ENCODE data around the gene TENT4B.
"Not testable (repeated sequence)": the region's sequence is repeated elsewhere in the genome, so short reads cannot be mapped to it uniquely, and the experiment has no call there.

Gene TENT4B

GRCh38 chr16:50155925-50156324 is 2.8 kb downstream of the TENT4B start:
- peak; percentile 33 for FAIRE-seq

- FAIRE-seq, result no peak
These were observed 3.5 kb downstream of the TENT4B start for GRCh38 chr16:50156590-50156989.

- no peak for FAIRE-seq
These were observed 7.5 kb downstream of the TENT4B start for GRCh38 chr16:50160495-50161164.

GRCh38 chr16:50161950-50162349 is 8.8 kb downstream of the TENT4B start:
- no peak for FAIRE-seq

GRCh38 chr16:50165473-50165872 is 12.4 kb downstream of the TENT4B start:
- FAIRE-seq, result no peak

- FAIRE-seq, result peak; percentile 18
These were observed 13.7 kb downstream of the TENT4B start for GRCh38 chr16:50166511-50167500.

- FAIRE-seq, result no peak
These were observed 14.4 kb downstream of the TENT4B start for GRCh38 chr16:50167556-50167955.

- FAIRE-seq, result no peak
These were observed 16.5 kb downstream of the TENT4B start for GRCh38 chr16:50169555-50170096.

- FAIRE-seq, result not testable (repeated sequence)
These were observed 18.7 kb downstream of the TENT4B start for GRCh38 chr16:50171773-50172172.

- FAIRE-seq, result no peak
These were observed 19.3 kb downstream of the TENT4B start for GRCh38 chr16:50172195-50172922.

GRCh38 chr16:50173316-50173715 is 20.2 kb downstream of the TENT4B start:
- FAIRE-seq, result no peak

- no peak for FAIRE-seq
These were observed 25.4 kb downstream of the TENT4B start for GRCh38 chr16:50178491-50178941.

GRCh38 chr16:50182441-50182840 is 29.3 kb downstream of the TENT4B start:
- FAIRE-seq, result no peak

GRCh38 chr16:50183316-50183715 is 30.2 kb downstream of the TENT4B start:
- FAIRE-seq, result no peak

GRCh38 chr16:50185005-50185505 is 31.9 kb downstream of the TENT4B start:
- no peak for FAIRE-seq

- FAIRE-seq, result no peak
These were observed 35.6 kb downstream of the TENT4B start for GRCh38 chr16:50188619-50189136.

GRCh38 chr16:50190292-50190691 is 37.2 kb downstream of the TENT4B start:
- FAIRE-seq, result no peak

- no peak for FAIRE-seq
These were observed 39.4 kb downstream of the TENT4B start for GRCh38 chr16:50192386-50193050.

- no peak for FAIRE-seq
These were observed 40.5 kb downstream of the TENT4B start for GRCh38 chr16:50193594-50193993.

GRCh38 chr16:50195276-50195675 is 42.2 kb downstream of the TENT4B start:
- FAIRE-seq, result no peak

- FAIRE-seq, result no peak
These were observed 42.6 kb downstream of the TENT4B start for GRCh38 chr16:50195756-50196155.

GRCh38 chr16:50197582-50197981 is 44.5 kb downstream of the TENT4B start:
- no peak for FAIRE-seq
